GM21381 (cell line): ENCODE data around the gene NAV3.

Experiments
- ATAC-seq: cut with Tn5 transposase; IDR thresholded peaks from one replicate; pipeline ENCODE4 v1.9.1; 2021; ENCODE audit warnings: mild to moderate bottlenecking, moderate library complexity; ENCODE audit not compliant: unreplicated experiment

Gene NAV3

GRCh38 chr12:77841521-77841920, 10.8 kb downstream of the NAV3 start:
- ATAC-seq: no peak

GRCh38 chr12:77842430-77842829, 11.7 kb downstream of the NAV3 start:
- ATAC-seq: no peak

- no peak for ATAC-seq
These were observed 15.1 kb downstream of the NAV3 start for GRCh38 chr12:77845831-77846230.

- ATAC-seq: peak; percentile 98
These were observed 16.4 kb downstream of the NAV3 start for GRCh38 chr12:77847060-77847541.

GRCh38 chr12:77847680-77848431, 17.2 kb downstream of the NAV3 start:
- no peak for ATAC-seq

- no peak for ATAC-seq
These were observed 19.4 kb downstream of the NAV3 start for GRCh38 chr12:77850129-77850528.

GRCh38 chr12:77850698-77851097, 20.0 kb downstream of the NAV3 start:
- no peak for ATAC-seq

- no peak for ATAC-seq
These were observed 24.9 kb downstream of the NAV3 start for GRCh38 chr12:77855548-77855947.

- no peak for ATAC-seq
These were observed 30.6 kb downstream of the NAV3 start for GRCh38 chr12:77861317-77861716.

GRCh38 chr12:77865178-77865577, 34.5 kb downstream of the NAV3 start:
- no peak for ATAC-seq

- ATAC-seq: no peak
These were observed 48.2 kb downstream of the NAV3 start for GRCh38 chr12:77878901-77879300.

GRCh38 chr12:77882709-77883108, 52.0 kb downstream of the NAV3 start:
- no peak for ATAC-seq

GRCh38 chr12:77888611-77889010, 57.9 kb downstream of the NAV3 start:
- no peak for ATAC-seq

GRCh38 chr12:77891518-77892147, 60.9 kb downstream of the NAV3 start:
- ATAC-seq: no peak

- ATAC-seq: no peak
These were observed 63.2 kb downstream of the NAV3 start for GRCh38 chr12:77893918-77894317.

- ATAC-seq: no peak
These were observed 63.9 kb downstream of the NAV3 start for GRCh38 chr12:77894556-77894955.

- no peak for ATAC-seq
These were observed 65.0 kb downstream of the NAV3 start for GRCh38 chr12:77895699-77896098.

GRCh38 chr12:77907936-77908335, 77.2 kb downstream of the NAV3 start:
- ATAC-seq: no peak

GRCh38 chr12:77914081-77914488, 83.4 kb downstream of the NAV3 start:
- no peak for ATAC-seq

GRCh38 chr12:77915071-77915600, 84.4 kb downstream of the NAV3 start:
- ATAC-seq: no peak

- no peak for ATAC-seq
These were observed 85.6 kb downstream of the NAV3 start for GRCh38 chr12:77916276-77916675.

- no peak for ATAC-seq
These were observed 87.4 kb downstream of the NAV3 start for GRCh38 chr12:77918046-77918445.
